SH-SY5Y (cell line): ENCODE results near the gene ZP2.

Experiments
- GATA2 ChIP-seq: IDR thresholded peaks from 2 replicates; pipeline ENCODE4 v1.6.1; 2011; ENCODE audit warnings: mild to moderate bottlenecking, low read depth, low read length
- GATA3 ChIP-seq: IDR thresholded peaks from 2 replicates; pipeline ENCODE4 v1.6.1; 2011; ENCODE audit warnings: low read depth, mild to moderate bottlenecking, low read length, moderate library complexity

DNA sequence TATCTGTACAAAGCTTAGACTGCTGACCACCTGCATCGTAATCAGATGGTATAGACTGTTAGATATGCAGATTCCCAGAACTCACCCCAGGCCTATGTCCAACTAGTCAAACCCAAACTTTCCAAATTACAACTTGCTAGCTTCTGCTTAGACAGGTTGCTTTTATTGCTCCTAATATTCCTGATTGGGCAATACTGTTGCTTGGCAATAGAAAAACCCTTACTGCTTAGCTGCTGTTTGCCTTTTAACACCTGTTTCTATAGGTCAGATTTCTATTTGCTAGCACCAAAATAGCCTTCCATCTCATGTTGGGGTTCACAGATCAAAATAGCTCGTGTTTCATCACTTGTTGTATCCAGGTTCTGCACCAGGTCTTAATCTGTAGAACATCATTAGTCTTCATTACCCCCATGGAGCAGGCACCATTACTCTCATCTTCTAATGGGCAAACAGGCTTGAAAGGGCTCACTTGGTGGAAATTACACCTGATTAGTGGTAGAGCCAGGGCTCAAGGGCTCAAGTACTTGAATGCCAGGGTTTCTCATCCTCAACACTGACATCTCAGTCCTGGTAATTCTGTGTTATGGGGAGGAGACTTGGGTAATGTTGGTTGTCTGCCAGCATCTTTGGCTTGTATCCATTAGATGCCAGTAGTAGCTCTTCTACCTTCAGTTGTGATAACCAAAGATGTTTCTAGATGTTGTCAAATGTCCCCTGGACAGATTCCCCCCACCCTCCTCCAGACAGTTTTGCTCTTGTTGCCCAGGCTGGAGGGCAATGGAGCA, 2.7 kb downstream of the ZP2 start:
- TF ChIP-seq GATA3 (no peak), GATA2 (no peak)
